ENCODE measurements around the gene RSU1.

DNA sequence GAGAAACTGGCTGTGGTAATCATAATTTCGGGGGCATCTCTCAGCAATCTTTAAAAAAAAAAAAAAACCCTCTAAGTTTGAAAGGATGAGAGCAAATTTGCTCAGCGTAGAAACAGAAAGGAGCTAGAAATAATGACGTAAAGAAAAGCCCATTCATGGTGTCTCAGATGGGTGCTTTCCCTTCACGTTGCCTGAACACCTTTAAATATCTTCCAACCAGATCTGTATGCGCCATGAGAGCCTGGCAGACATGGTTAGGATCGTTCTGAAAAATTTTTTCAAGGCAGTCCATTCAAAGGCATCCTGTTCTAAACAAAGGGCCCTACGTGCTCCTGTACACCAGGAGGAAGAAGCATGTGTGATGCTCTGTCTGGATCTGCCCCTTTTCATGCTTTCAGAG lies 154.3 kb downstream of the RSU1 start:
- TF ChIP-seq, protein P1, sequence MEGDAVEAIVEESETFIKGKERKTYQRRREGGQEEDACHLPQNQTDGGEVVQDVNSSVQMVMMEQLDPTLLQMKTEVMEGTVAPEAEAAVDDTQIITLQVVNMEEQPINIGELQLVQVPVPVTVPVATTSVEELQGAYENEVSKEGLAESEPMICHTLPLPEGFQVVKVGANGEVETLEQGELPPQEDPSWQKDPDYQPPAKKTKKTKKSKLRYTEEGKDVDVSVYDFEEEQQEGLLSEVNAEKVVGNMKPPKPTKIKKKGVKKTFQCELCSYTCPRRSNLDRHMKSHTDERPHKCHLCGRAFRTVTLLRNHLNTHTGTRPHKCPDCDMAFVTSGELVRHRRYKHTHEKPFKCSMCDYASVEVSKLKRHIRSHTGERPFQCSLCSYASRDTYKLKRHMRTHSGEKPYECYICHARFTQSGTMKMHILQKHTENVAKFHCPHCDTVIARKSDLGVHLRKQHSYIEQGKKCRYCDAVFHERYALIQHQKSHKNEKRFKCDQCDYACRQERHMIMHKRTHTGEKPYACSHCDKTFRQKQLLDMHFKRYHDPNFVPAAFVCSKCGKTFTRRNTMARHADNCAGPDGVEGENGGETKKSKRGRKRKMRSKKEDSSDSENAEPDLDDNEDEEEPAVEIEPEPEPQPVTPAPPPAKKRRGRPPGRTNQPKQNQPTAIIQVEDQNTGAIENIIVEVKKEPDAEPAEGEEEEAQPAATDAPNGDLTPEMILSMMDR (IDR thresholded peaks at IDR 0.05; ENCODE audit: insufficient read depth, low read depth, low read length), result no peak
- no peak for TF ChIP-seq EZH2 (IDR thresholded peaks at IDR 0.05; ENCODE audit: insufficient read depth, low read length)

Measured in astrocyte (in vitro differentiated cells and primary cell).